Immature natural killer cell (primary cell): ENCODE data around the gene ARPC1B. TPM values are rescaled to one million over a fixed set of nuclear protein-coding genes. Genes with fewer than 3 reads are reported as not detected.
A peak's percentile ranks its signal among the peaks of the same experiment; 100 is the strongest.
"Not testable (repeated sequence)": the region's sequence is repeated elsewhere in the genome, so short reads cannot be mapped to it uniquely, and the experiment has no call there.

Experiments used
- DNase-seq, 3 donors: peaks; one replicate each; pipeline ENCODE4 v3.0.0; 2022; ENCODE audit warnings: mixed read lengths in 1 of 3
- H3K27ac Mint-ChIP-seq, 6 donors: one replicate each; pipeline ENCODE4 v1.8.0; 2020; ENCODE audit warnings: mixed read lengths in 6 of 6, mild to moderate bottlenecking in 5 of 6, inconsistent platforms in 4 of 6, moderate library complexity in 3 of 6
- H3K27me3 Mint-ChIP-seq, 3 donors: one replicate each; pipeline ENCODE4 v1.8.0; 2020 to 2021; ENCODE audit warnings: low read depth in 3 of 3, mild to moderate bottlenecking in 3 of 3, mixed read lengths in 3 of 3, moderate library complexity in 3 of 3, inconsistent platforms in 1 of 3
- H3K36me3 Mint-ChIP-seq, 3 donors: one replicate each; pipeline ENCODE4 v1.8.0; 2020; ENCODE audit warnings: mixed read lengths in 3 of 3, inconsistent platforms in 2 of 3, mild to moderate bottlenecking in 2 of 3
- H3K4me1 Mint-ChIP-seq, 2 donors: one replicate each; pipeline ENCODE4 v1.8.0; 2020; ENCODE audit warnings: inconsistent platforms in 2 of 2, mild to moderate bottlenecking in 2 of 2, mixed read lengths in 2 of 2, moderate library complexity in 1 of 2
- H3K4me3 Mint-ChIP-seq, 5 donors: one replicate each; pipeline ENCODE4 v1.8.0; 2020; ENCODE audit warnings: mild to moderate bottlenecking in 5 of 5, mixed read lengths in 5 of 5, inconsistent platforms in 3 of 5, moderate library complexity in 3 of 5
- H3K9me3 Mint-ChIP-seq, 6 donors: one replicate each; pipeline ENCODE4 v1.8.0; 2020; ENCODE audit warnings: mild to moderate bottlenecking in 6 of 6, mixed read lengths in 6 of 6, inconsistent platforms in 4 of 6, moderate library complexity in 3 of 6
- polyA plus RNA-seq, 3 donors: library from polyadenylated mRNA; unstranded; fragments of 300-500 nt; fragmentation: Illumina TruSeq; gene quantifications; one replicate each; pipeline ENCODE4 v1.2.3, GENCODE V29; 2021

Gene ARPC1B
- polyA plus RNA-seq, 3 donors from 2014 or later = 582 to 834 (median 626) TPM

GRCh38 chr7:99410635-99411034 lies 36.1 kb downstream of the ARPC1B start:
- Mint-ChIP-seq H3K4me1 (peaks cover 39 to 63% of the 10 kb centered on the region in 2 donors), H3K36me3 (peaks cover 20 to 34% (median 21%) of the 10 kb centered on the region in 3 donors), H3K27ac (peak overlapping the region; percentile 56 to 97 (median 94)), H3K27me3 (peaks cover 12 to 25% (median 17%) of the 10 kb centered on the region in 3 donors), H3K9me3 (no peaks in the 10 kb centered on the region), H3K4me3 (peak overlapping the region; percentile 90 to 95 (median 94))
- DNase-seq = no peak

GRCh38 chr7:99415513-99416127 lies 41.1 kb downstream of the ARPC1B start:
- Mint-ChIP-seq H3K4me1 (peaks cover 6 to 23% of the 10 kb centered on the region in 2 donors), H3K36me3 (peaks cover 27 to 64% (median 29%) of the 10 kb centered on the region in 3 donors), H3K27ac (peak overlapping the region in 2 of 6 donors; percentile 53 to 62)
- H3K9me3 Mint-ChIP-seq, H3K27me3 Mint-ChIP-seq, H3K4me3 Mint-ChIP-seq: not testable (repeated sequence)
- DNase-seq = peak in 1 of 3 donors; percentile 25

- Mint-ChIP-seq H3K4me1 (peaks cover 0 to 9% of the 10 kb centered on the region in 2 donors), H3K9me3 (no peaks in the 10 kb centered on the region), H3K27me3 (peaks cover 0 to 2% (median 2%) of the 10 kb centered on the region in 3 donors), H3K27ac (no peak overlapping the region), H3K4me3 (no peak overlapping the region), H3K36me3 (peaks cover 15 to 42% (median 20%) of the 10 kb centered on the region in 3 donors)
- DNase-seq = no peak
Observed at GRCh38 chr7:99418260-99418659, 43.7 kb downstream of the ARPC1B start.

GRCh38 chr7:99419323-99420021 lies 44.9 kb downstream of the ARPC1B start:
- DNase-seq = no peak
- Mint-ChIP-seq H3K27me3 (peaks cover 0 to 3% (median 2%) of the 10 kb centered on the region in 3 donors), H3K36me3 (peaks cover 13 to 40% (median 19%) of the 10 kb centered on the region in 3 donors), H3K4me1 (peaks cover 0 to 8% of the 10 kb centered on the region in 2 donors), H3K27ac (no peak overlapping the region), H3K4me3 (no peak overlapping the region), H3K9me3 (no peaks in the 10 kb centered on the region)

GRCh38 chr7:99420213-99420612 lies 45.7 kb downstream of the ARPC1B start:
- no peak for DNase-seq
- Mint-ChIP-seq H3K36me3 (peaks cover 9 to 34% (median 14%) of the 10 kb centered on the region in 3 donors), H3K4me1 (peaks cover 0 to 3% of the 10 kb centered on the region in 2 donors), H3K9me3 (no peaks in the 10 kb centered on the region), H3K27ac (peak overlapping the region in 1 of 6 donors; percentile 23), H3K4me3 (no peak overlapping the region), H3K27me3 (peaks cover 0 to 5% (median 2%) of the 10 kb centered on the region in 3 donors)

GRCh38 chr7:99420986-99421385 lies 46.5 kb downstream of the ARPC1B start:
- no peaks in the 10 kb centered on the region for H3K4me1 Mint-ChIP-seq
- H3K4me3 Mint-ChIP-seq = no peak overlapping the region
- H3K27me3 Mint-ChIP-seq = peaks cover 0 to 5% (median 2%) of the 10 kb centered on the region in 3 donors
- no peaks in the 10 kb centered on the region for H3K9me3 Mint-ChIP-seq
- no peak for DNase-seq
- H3K27ac Mint-ChIP-seq = peak overlapping the region in 1 of 6 donors; percentile 17
- H3K36me3 Mint-ChIP-seq = peaks cover 9 to 30% (median 10%) of the 10 kb centered on the region in 3 donors

GRCh38 chr7:99422186-99422585 lies 47.7 kb downstream of the ARPC1B start:
- no peaks in the 10 kb centered on the region for H3K9me3 Mint-ChIP-seq
- H3K4me1 Mint-ChIP-seq = no peaks in the 10 kb centered on the region
- H3K27me3 Mint-ChIP-seq = peaks cover 0 to 5% (median 2%) of the 10 kb centered on the region in 3 donors
- peaks cover 5 to 24% (median 9%) of the 10 kb centered on the region in 3 donors for H3K36me3 Mint-ChIP-seq
- DNase-seq = no peak
- H3K4me3 Mint-ChIP-seq = no peak overlapping the region
- H3K27ac Mint-ChIP-seq = peak overlapping the region in 3 of 6 donors; percentile 8 to 51 (median 37)

- Mint-ChIP-seq H3K27me3 (peaks cover 0 to 5% (median 2%) of the 10 kb centered on the region in 3 donors), H3K36me3 (peaks cover 1 to 19% (median 5%) of the 10 kb centered on the region in 3 donors), H3K27ac (no peak overlapping the region), H3K9me3 (no peaks in the 10 kb centered on the region), H3K4me3 (no peak overlapping the region), H3K4me1 (no peaks in the 10 kb centered on the region)
- DNase-seq = no peak
Observed at GRCh38 chr7:99422625-99423024, 48.1 kb downstream of the ARPC1B start.

- Mint-ChIP-seq H3K36me3 (peaks cover 0 to 5% (median 0%) of the 10 kb centered on the region in 3 donors), H3K4me3 (no peak overlapping the region), H3K27ac (no peak overlapping the region), H3K27me3 (peaks cover 2 to 5% (median 2%) of the 10 kb centered on the region in 3 donors), H3K4me1 (no peaks in the 10 kb centered on the region), H3K9me3 (no peaks in the 10 kb centered on the region)
- no peak for DNase-seq
Observed at GRCh38 chr7:99424932-99425730, 50.6 kb downstream of the ARPC1B start.

- Mint-ChIP-seq H3K27me3 (peaks cover 0 to 3% (median 2%) of the 10 kb centered on the region in 3 donors), H3K4me3 (no peak overlapping the region), H3K4me1 (no peaks in the 10 kb centered on the region), H3K9me3 (no peaks in the 10 kb centered on the region), H3K27ac (no peak overlapping the region), H3K36me3 (no peaks in the 10 kb centered on the region)
- DNase-seq = no peak
Observed at GRCh38 chr7:99428972-99429566, 54.5 kb downstream of the ARPC1B start.

GRCh38 chr7:99429756-99430155 lies 55.2 kb downstream of the ARPC1B start:
- no peaks in the 10 kb centered on the region for H3K36me3 Mint-ChIP-seq
- H3K27ac Mint-ChIP-seq = no peak overlapping the region
- H3K27me3 Mint-ChIP-seq = peaks cover 0 to 2% (median 0%) of the 10 kb centered on the region in 3 donors
- H3K9me3 Mint-ChIP-seq = no peaks in the 10 kb centered on the region
- H3K4me1 Mint-ChIP-seq = no peaks in the 10 kb centered on the region
- no peak for DNase-seq
- no peak overlapping the region for H3K4me3 Mint-ChIP-seq

GRCh38 chr7:99431756-99432540 lies 57.4 kb downstream of the ARPC1B start:
- not testable (repeated sequence) for H3K36me3 Mint-ChIP-seq, H3K27me3 Mint-ChIP-seq, H3K27ac Mint-ChIP-seq, DNase-seq, H3K4me1 Mint-ChIP-seq, H3K4me3 Mint-ChIP-seq, H3K9me3 Mint-ChIP-seq

GRCh38 chr7:99433158-99433557 lies 58.6 kb downstream of the ARPC1B start:
- no peaks in the 10 kb centered on the region for H3K9me3 Mint-ChIP-seq
- H3K4me1 Mint-ChIP-seq = peaks cover 2 to 12% of the 10 kb centered on the region in 2 donors
- H3K27ac Mint-ChIP-seq = peak overlapping the region in 1 of 6 donors; percentile 28
- DNase-seq = no peak
- peaks cover 0 to 3% (median 2%) of the 10 kb centered on the region in 3 donors for H3K27me3 Mint-ChIP-seq
- no peak overlapping the region for H3K4me3 Mint-ChIP-seq
- no peaks in the 10 kb centered on the region for H3K36me3 Mint-ChIP-seq
